BLaER1 (cell line): ENCODE results near the gene RBBP5.

Source experiments
- H3K27ac ChIP-seq: shearing (Covaris generic); formaldehyde crosslinking; 2 replicates; pipeline ENCODE4 v1.8.1; 2022
- H3K27me3 ChIP-seq: shearing (Covaris generic); formaldehyde crosslinking; 2 replicates; pipeline ENCODE4 v1.8.1; 2022
- H3K36me3 ChIP-seq: shearing (Covaris generic); formaldehyde crosslinking; 2 replicates; pipeline ENCODE4 v1.8.1; 2022
- H3K4me1 ChIP-seq: shearing (Covaris generic); formaldehyde crosslinking; 2 replicates; pipeline ENCODE4 v1.8.1; 2022
- H3K4me2 ChIP-seq: shearing (Covaris generic); formaldehyde crosslinking; 2 replicates; pipeline ENCODE4 v1.8.1; 2022
- H3K4me3 ChIP-seq: shearing (Covaris generic); formaldehyde crosslinking; 2 replicates; pipeline ENCODE4 v1.8.1; 2022
- H3K9ac ChIP-seq: shearing (Covaris generic); formaldehyde crosslinking; 2 replicates; pipeline ENCODE4 v1.8.1; 2022
- H3K9me3 ChIP-seq: shearing (Covaris generic); formaldehyde crosslinking; 2 replicates; pipeline ENCODE4 v1.8.1; 2022
- H4K20me1 ChIP-seq: shearing (Covaris generic); formaldehyde crosslinking; 2 replicates; pipeline ENCODE4 v1.8.1; 2022
- Cebpa-rat ChIP-seq: shearing (Covaris generic); IDR thresholded peaks from 2 replicates; pipeline ENCODE4 v1.8.1; 2022

The RBBP5 gene

GRCh38 chr1:205049479-205049878, 72.3 kb downstream of the RBBP5 start:
- H3K27ac ChIP-seq: no peak overlapping the region
- no peaks in the 10 kb centered on the region for H4K20me1 ChIP-seq
- peaks cover 12% of the 10 kb centered on the region for H3K27me3 ChIP-seq
- no peak overlapping the region for H3K4me2 ChIP-seq
- no peak overlapping the region for H3K9ac ChIP-seq
- TF ChIP-seq Cebpa-rat: no peak
- H3K9me3 ChIP-seq: no peaks in the 10 kb centered on the region
- no peaks in the 10 kb centered on the region for H3K36me3 ChIP-seq
- no peak overlapping the region for H3K4me3 ChIP-seq
- peaks cover 56% of the 10 kb centered on the region for H3K4me1 ChIP-seq

GRCh38 chr1:205048382-205048781, 73.4 kb downstream of the RBBP5 start:
- no peak overlapping the region for H3K27ac ChIP-seq
- H3K27me3 ChIP-seq: peaks cover 23% of the 10 kb centered on the region
- peaks cover 57% of the 10 kb centered on the region for H3K4me1 ChIP-seq
- H3K36me3 ChIP-seq: no peaks in the 10 kb centered on the region
- H3K4me2 ChIP-seq: no peak overlapping the region; the same call in 1 of the 2 replicates
- no peak for TF ChIP-seq Cebpa-rat
- no peaks in the 10 kb centered on the region for H3K9me3 ChIP-seq
- no peak overlapping the region for H3K9ac ChIP-seq
- H4K20me1 ChIP-seq: no peaks in the 10 kb centered on the region
- no peak overlapping the region for H3K4me3 ChIP-seq

- Histone ChIP-seq H3K4me3 (no peak overlapping the region), H3K27ac (no peak overlapping the region), H3K4me1 (peaks cover 57% of the 10 kb centered on the region), H3K9ac (no peak overlapping the region), H3K9me3 (no peaks in the 10 kb centered on the region), H4K20me1 (no peaks in the 10 kb centered on the region), H3K36me3 (no peaks in the 10 kb centered on the region), H3K27me3 (peaks cover 29% of the 10 kb centered on the region), H3K4me2 (peak overlapping the region; percentile 73)
- TF ChIP-seq Cebpa-rat: no peak
These were observed 74.0 kb downstream of the RBBP5 start for GRCh38 chr1:205047764-205048231.

- Histone ChIP-seq H3K27me3 (peaks cover 39% of the 10 kb centered on the region), H3K36me3 (no peaks in the 10 kb centered on the region), H3K9ac (no peak overlapping the region; the same call in 1 of the 2 replicates), H3K27ac (peak overlapping the region; percentile 33; the same call in 1 of the 2 replicates), H3K4me2 (peak overlapping the region; percentile 73), H3K4me1 (peaks cover 57% of the 10 kb centered on the region), H3K9me3 (no peaks in the 10 kb centered on the region), H4K20me1 (no peaks in the 10 kb centered on the region), H3K4me3 (no peak overlapping the region)
- no peak for TF ChIP-seq Cebpa-rat
These were observed 74.9 kb downstream of the RBBP5 start for GRCh38 chr1:205046870-205047269.

- no peaks in the 10 kb centered on the region for H3K36me3 ChIP-seq
- no peaks in the 10 kb centered on the region for H3K9me3 ChIP-seq
- no peak overlapping the region for H3K27ac ChIP-seq
- H3K4me1 ChIP-seq: peaks cover 64% of the 10 kb centered on the region
- H3K4me3 ChIP-seq: no peak overlapping the region
- H3K9ac ChIP-seq: no peak overlapping the region
- peaks cover 39% of the 10 kb centered on the region for H3K27me3 ChIP-seq
- H3K4me2 ChIP-seq: no peak overlapping the region
- no peak for TF ChIP-seq Cebpa-rat
- H4K20me1 ChIP-seq: no peaks in the 10 kb centered on the region
These were observed 76.6 kb downstream of the RBBP5 start for GRCh38 chr1:205045146-205045545.

- Histone ChIP-seq H3K4me2 (no peak overlapping the region), H3K9me3 (no peaks in the 10 kb centered on the region), H3K4me1 (peaks cover 68% of the 10 kb centered on the region), H3K36me3 (no peaks in the 10 kb centered on the region), H3K27me3 (peaks cover 39% of the 10 kb centered on the region), H3K27ac (no peak overlapping the region), H3K9ac (no peak overlapping the region), H3K4me3 (no peak overlapping the region), H4K20me1 (no peaks in the 10 kb centered on the region)
- TF ChIP-seq Cebpa-rat: no peak
These were observed 77.0 kb downstream of the RBBP5 start for GRCh38 chr1:205044741-205045140.

GRCh38 chr1:205043866-205044265, 77.9 kb downstream of the RBBP5 start:
- H3K9ac ChIP-seq: no peak overlapping the region
- no peak for TF ChIP-seq Cebpa-rat
- H3K27ac ChIP-seq: no peak overlapping the region
- no peaks in the 10 kb centered on the region for H4K20me1 ChIP-seq
- no peak overlapping the region; the same call in 1 of the 2 replicates for H3K4me3 ChIP-seq
- H3K9me3 ChIP-seq: no peaks in the 10 kb centered on the region
- H3K27me3 ChIP-seq: peaks cover 39% of the 10 kb centered on the region
- H3K4me1 ChIP-seq: peaks cover 73% of the 10 kb centered on the region
- H3K36me3 ChIP-seq: no peaks in the 10 kb centered on the region
- H3K4me2 ChIP-seq: peak overlapping the region; percentile 84

- Histone ChIP-seq H3K4me3 (peak within 1 kb of the TSS; percentile 26; the same call in 1 of the 2 replicates), H3K27ac (peak within 1 kb of the TSS; percentile 54), H3K9ac (no peak within 1 kb of the TSS), H3K4me2 (peak within 1 kb of the TSS; percentile 84), H4K20me1 (no peaks in the 10 kb centered on the region), H3K27me3 (peaks cover 39% of the 10 kb centered on the region), H3K36me3 (no peaks in the 10 kb centered on the region), H3K4me1 (peaks cover 68% of the 10 kb centered on the region), H3K9me3 (no peaks in the 10 kb centered on the region)
- TF ChIP-seq Cebpa-rat: no peak
These were observed 78.6 kb downstream of the RBBP5 start, which contains the start of gene CNTN2 for GRCh38 chr1:205042911-205043806. Gene CNTN2 (plus strand): TSS chr1:205043212. CDS start chr1:205053186, 9,974 bp downstream.

GRCh38 chr1:205041998-205042910, 79.5 kb downstream of the RBBP5 start:
- Histone ChIP-seq H3K4me3 (peak overlapping the region; percentile 8; the same call in 1 of the 2 replicates), H3K27ac (peak overlapping the region; percentile 54), H4K20me1 (no peaks in the 10 kb centered on the region), H3K9ac (peak overlapping the region; percentile 23; the same call in 1 of the 2 replicates), H3K36me3 (no peaks in the 10 kb centered on the region), H3K4me2 (peak overlapping the region; percentile 84), H3K4me1 (peaks cover 59% of the 10 kb centered on the region), H3K27me3 (peaks cover 39% of the 10 kb centered on the region), H3K9me3 (no peaks in the 10 kb centered on the region)
- no peak for TF ChIP-seq Cebpa-rat
